Left ventricle myocardium inferior (tissue), 1 donor: ENCODE measurements around the gene TMEM167B. TPM values are rescaled to one million over a fixed set of nuclear protein-coding genes. Genes with fewer than 3 reads are reported as not detected.

Experiments used
- DNase-seq: peaks from one replicate; pipeline ENCODE4 v3.0.0-alpha.2; 2020
- H3K27ac ChIP-seq: fragments of 200-600 bp; replicated peaks from 2 replicates; pipeline ENCODE4 v1.8.0; 2021
- H3K27me3 ChIP-seq: fragments of 200-600 bp; 2 replicates; pipeline ENCODE4 v1.8.0; 2021; ENCODE audit warnings: low read depth
- H3K36me3 ChIP-seq: fragments of 200-600 bp; 2 replicates; pipeline ENCODE4 v1.8.0; 2021
- H3K4me1 ChIP-seq: fragments of 200-600 bp; 2 replicates; pipeline ENCODE4 v1.8.0; 2021
- H3K4me3 ChIP-seq: fragments of 200-600 bp; 2 replicates; pipeline ENCODE4 v1.8.0; 2021; ENCODE audit warnings: mild to moderate bottlenecking, moderate library complexity
- H3K9me3 ChIP-seq: fragments of 200-600 bp; replicated peaks from 2 replicates; pipeline ENCODE4 v1.8.0; 2021
- intact Hi-C: fragments of 100-400 bp; cut with micrococcal nuclease; formaldehyde crosslinking; loops from one replicate; pipeline ENCODE4 v1.11.0; 2022
- total RNA-seq: library from RNA; stranded (reverse); fragmentation: NEBNext Ultra II Directional; extraction: Animal tissue kit (Norgen Biotek cat#: 25700); gene quantifications from one replicate; pipeline ENCODE4 v1.2.1, GENCODE V29; 2021
- TF ChIP-seq, protein P1 (sequence below): fragments of 200-600 bp; IDR thresholded peaks from 2 replicates; pipeline ENCODE4 v1.8.0; 2021; ENCODE audit warnings: antibody characterized with exemption, mild to moderate bottlenecking, borderline replicate concordance
- donor health status: DM: no; HTN: yes; CAD: no; lungs with severe emphysema.

The TMEM167B gene
- total RNA-seq, 1 donor from 2014 or later, result 30.3 TPM

DNA sequence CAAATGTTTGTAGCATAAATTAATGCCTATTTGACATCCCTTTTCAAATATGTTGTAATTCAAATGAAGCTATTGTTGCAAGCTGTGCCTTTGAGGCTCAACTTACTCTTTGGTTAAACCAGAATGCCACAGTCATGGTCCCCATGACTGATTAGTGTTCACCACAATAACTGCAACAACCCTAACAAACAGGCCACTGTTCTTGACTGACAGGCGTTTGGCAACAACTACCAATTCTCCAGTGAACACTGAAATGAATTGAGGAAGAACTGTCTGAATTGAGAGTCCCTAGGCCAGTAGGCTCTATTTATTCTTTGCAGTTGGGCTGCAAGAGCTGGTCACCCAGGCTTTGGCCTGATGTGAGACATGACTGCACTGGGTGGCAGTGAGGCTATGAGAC lies 6.6 kb upstream of the TMEM167B start:
- Histone ChIP-seq H3K27ac (no peak overlapping the region), H3K9me3 (no peaks in the 10 kb centered on the region), H3K4me3 (no peak overlapping the region), H3K27me3 (no peaks in the 10 kb centered on the region), H3K36me3 (no peaks in the 10 kb centered on the region), H3K4me1 (peaks cover 14% of the 10 kb centered on the region)
- TF ChIP-seq, protein P1, sequence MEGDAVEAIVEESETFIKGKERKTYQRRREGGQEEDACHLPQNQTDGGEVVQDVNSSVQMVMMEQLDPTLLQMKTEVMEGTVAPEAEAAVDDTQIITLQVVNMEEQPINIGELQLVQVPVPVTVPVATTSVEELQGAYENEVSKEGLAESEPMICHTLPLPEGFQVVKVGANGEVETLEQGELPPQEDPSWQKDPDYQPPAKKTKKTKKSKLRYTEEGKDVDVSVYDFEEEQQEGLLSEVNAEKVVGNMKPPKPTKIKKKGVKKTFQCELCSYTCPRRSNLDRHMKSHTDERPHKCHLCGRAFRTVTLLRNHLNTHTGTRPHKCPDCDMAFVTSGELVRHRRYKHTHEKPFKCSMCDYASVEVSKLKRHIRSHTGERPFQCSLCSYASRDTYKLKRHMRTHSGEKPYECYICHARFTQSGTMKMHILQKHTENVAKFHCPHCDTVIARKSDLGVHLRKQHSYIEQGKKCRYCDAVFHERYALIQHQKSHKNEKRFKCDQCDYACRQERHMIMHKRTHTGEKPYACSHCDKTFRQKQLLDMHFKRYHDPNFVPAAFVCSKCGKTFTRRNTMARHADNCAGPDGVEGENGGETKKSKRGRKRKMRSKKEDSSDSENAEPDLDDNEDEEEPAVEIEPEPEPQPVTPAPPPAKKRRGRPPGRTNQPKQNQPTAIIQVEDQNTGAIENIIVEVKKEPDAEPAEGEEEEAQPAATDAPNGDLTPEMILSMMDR, result no peak
- DNase-seq, result no peak
- intact Hi-C loops, result no loop called here

DNA sequence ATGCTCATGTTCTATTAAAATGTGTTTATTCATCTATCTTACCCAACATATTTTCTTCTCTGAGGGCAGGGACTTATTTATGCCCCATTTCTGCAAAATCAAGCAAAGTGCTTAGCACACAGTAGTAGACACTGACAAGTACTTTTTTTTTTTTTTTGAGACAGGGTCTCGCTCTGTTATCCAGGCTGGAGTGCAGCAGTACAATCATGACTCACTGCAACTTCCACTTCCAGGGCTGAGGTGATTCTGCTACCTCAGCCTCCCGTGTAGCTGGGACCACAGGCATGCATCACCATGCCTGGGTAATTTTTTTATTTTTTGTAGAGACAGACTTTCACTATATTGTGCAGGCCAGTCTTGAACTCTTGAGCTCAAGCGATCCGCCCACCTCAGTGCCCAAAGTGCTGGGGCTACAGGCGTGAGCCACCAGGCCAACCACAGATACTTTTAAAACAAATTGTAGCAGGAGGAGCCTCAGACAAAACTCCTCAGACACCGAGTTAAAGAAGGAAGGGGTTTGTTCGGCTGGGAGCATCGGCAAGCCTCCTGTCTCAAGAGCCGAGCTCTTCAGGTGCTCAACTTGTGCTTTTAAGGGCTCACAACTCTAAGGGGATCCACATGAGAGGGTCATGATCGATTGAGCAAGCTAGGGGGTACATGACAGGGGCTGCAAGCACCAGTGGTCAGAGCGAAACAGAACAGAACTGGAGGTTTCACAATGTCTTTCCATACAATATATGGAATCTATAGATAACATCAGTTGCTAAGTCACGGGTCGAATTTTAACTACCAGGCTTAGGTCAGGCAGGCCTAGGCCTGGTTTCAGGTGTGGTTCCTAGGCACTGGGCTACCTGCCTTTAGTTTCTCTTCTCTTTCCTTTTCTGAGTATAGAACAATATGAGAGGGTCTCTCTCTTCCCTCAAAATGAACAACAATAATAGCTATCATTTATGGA lies 5.7 kb upstream of the TMEM167B start:
- H3K36me3 ChIP-seq, result no peaks in the 10 kb centered on the region
- intact Hi-C loops, result no loop called here
- H3K9me3 ChIP-seq, result no peaks in the 10 kb centered on the region
- no peak for DNase-seq
- peaks cover 14% of the 10 kb centered on the region for H3K4me1 ChIP-seq
- no peaks in the 10 kb centered on the region for H3K27me3 ChIP-seq
- no peak overlapping the region for H3K4me3 ChIP-seq
- TF ChIP-seq, protein P1, result no peak
- H3K27ac ChIP-seq, result no peak overlapping the region

DNA sequence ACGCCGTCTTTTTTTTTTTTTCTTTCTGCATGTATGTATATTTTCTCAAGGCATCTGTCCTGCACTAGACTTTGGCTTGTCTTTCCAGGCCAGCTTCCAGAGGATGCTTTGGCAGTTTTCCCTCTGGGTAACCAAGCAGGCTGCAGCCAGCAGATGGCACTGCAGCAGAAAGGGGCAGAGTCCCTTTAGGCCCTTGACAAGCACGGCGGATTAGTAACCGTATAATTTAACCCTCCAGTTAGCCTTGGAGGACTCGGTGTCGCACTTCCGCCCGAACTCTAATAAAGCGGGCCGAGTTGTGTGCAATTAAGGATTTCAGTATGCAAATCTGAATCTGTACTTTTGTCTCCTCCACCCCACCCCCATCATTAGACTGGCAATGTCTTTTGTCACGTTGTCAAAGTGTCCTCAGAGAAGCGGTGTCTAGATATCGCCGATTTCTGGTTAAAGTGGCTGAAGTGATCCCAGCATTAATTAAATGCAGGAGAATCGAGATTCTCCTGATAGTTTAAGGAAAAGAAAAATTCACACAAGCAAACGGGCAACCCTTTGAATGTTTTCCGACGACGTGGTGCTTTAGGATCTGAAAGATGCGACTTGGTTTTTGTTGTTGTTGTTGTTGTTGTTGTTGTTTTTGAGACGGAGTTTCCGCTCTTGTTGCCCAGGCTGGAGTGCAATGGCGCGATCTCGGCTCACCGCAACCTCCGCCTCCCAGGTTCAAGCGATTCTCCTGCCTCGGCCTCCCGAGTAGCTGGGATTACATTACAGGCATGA lies 1.1 kb upstream of the TMEM167B start:
- TF ChIP-seq, protein P1, result peak; percentile 69
- intact Hi-C loops, result no loop called here
- Histone ChIP-seq H3K9me3 (no peaks in the 10 kb centered on the region), H3K27me3 (no peaks in the 10 kb centered on the region), H3K27ac (peak overlapping the region; percentile 98), H3K4me3 (peak overlapping the region; percentile 83), H3K4me1 (peaks cover 49% of the 10 kb centered on the region), H3K36me3 (peaks cover 17% of the 10 kb centered on the region)
- peak; percentile 58 for DNase-seq

DNA sequence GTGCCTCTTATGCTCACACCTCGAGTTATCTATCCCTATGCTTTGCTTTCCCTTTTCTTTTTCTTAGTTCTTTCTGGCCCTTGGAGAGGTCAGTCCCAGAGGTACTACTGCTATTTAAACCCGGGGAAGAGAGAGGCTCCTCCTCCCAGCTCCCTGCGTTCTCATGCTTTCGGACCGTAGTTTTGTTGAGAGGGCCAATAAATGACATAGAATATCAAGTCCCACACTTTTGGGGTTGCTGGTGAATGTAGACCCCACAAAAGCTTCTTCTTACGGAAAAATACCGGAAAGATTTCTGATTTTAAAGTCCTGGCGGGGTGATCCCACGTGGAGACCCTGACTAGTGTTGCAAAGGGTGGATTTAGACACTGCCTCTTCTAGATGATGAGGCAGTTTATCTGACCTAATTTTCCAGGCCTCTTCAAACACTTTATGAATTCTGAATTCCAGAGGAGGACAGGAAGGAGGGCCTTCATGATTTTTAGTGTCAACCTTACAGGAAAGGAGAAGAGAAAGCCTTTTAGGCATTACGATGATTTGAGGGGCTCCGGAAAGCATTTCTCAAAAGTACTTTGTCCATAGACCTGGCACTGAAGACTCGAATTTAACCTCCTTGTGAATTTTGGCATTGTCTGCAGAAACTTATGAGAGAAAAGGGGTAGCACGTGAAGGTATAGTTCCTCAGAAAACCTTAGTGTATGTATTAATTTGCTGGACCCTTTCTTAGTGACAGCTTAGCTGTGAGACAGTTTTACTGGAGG lies 694 bp downstream of the TMEM167B start:
- TF ChIP-seq, protein P1, result no peak
- DNase-seq, result no peak
- Histone ChIP-seq H3K9me3 (no peaks in the 10 kb centered on the region), H3K4me3 (peak overlapping the region; percentile 83), H3K4me1 (peaks cover 68% of the 10 kb centered on the region), H3K27me3 (no peaks in the 10 kb centered on the region), H3K27ac (peak overlapping the region; percentile 98), H3K36me3 (peaks cover 21% of the 10 kb centered on the region)
- intact Hi-C loops, result no loop called here

DNA sequence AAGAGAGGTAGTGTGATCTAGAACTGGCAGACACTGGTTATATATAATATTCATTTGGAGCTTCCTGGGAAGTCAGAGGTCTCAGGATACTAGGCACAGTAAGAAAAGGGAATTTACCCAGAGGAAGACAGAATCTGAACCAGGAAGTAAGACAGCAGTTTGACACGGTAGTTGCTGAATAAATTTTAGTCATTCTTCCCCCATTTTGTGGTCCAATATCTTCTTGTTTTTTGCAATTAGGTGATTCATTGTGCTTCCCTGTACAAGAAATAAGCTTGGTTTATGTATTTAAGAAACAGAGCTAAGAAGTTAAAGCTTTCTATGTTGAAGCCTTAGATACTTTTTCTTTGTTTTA lies 1.3 kb downstream of the TMEM167B start:
- H3K36me3 ChIP-seq, result peaks cover 21% of the 10 kb centered on the region
- TF ChIP-seq, protein P1, result no peak
- no peaks in the 10 kb centered on the region for H3K27me3 ChIP-seq
- no peaks in the 10 kb centered on the region for H3K9me3 ChIP-seq
- no peak for DNase-seq
- peak overlapping the region; percentile 98 for H3K27ac ChIP-seq
- peaks cover 72% of the 10 kb centered on the region for H3K4me1 ChIP-seq
- peak overlapping the region; percentile 83 for H3K4me3 ChIP-seq
- intact Hi-C loops, result no loop called here
